Measurements from ENCODE around the gene ITGAD. TPM values are rescaled to one million over a fixed set of nuclear protein-coding genes. Genes with fewer than 3 reads are reported as not detected.

Gene ITGAD
- total RNA-seq, 1 experiment from 2014 or later: not detected

- H3K27ac Mint-ChIP-seq: no peak overlapping the region
- H3K4me1 Mint-ChIP-seq: no peaks in the 10 kb centered on the region
- no peaks in the 10 kb centered on the region; the same call in 1 of the 2 replicates for H3K36me3 Mint-ChIP-seq
- TF ChIP-seq SMAD3 (CRISPR knock-in tag; IDR thresholded peaks at IDR 0.05; ENCODE audit: borderline replicate concordance) (no peak), CREM (CRISPR knock-in tag; IDR thresholded peaks at IDR 0.05) (no peak), SP1 (CRISPR knock-in tag; conservative IDR thresholded peaks at IDR 0.05) (no peak), E2F5 (CRISPR knock-in tag; IDR thresholded peaks at IDR 0.05) (no peak), NFYB (CRISPR knock-in tag; conservative IDR thresholded peaks at IDR 0.05; ENCODE audit: low read depth) (no peak), EMX1 (CRISPR knock-in tag; IDR thresholded peaks at IDR 0.05) (no peak), FOXP1 (CRISPR knock-in tag; IDR thresholded peaks at IDR 0.05; ENCODE audit: borderline replicate concordance) (no peak), ZNF219 (CRISPR knock-in tag; IDR thresholded peaks at IDR 0.05; ENCODE audit: borderline replicate concordance) (no peak), USF2 (CRISPR knock-in tag; IDR thresholded peaks at IDR 0.05) (no peak), USF1 (CRISPR knock-in tag; IDR thresholded peaks at IDR 0.05) (no peak), GRHL2 (CRISPR knock-in tag; IDR thresholded peaks at IDR 0.05; ENCODE audit: insufficient replicate concordance, severe bottlenecking) (no peak), KAT7 (CRISPR knock-in tag; IDR thresholded peaks at IDR 0.05; ENCODE audit: borderline replicate concordance) (no peak), TCF7 (CRISPR knock-in tag; IDR thresholded peaks at IDR 0.05; ENCODE audit: low read depth) (no peak), FOXK1 (CRISPR knock-in tag; IDR thresholded peaks at IDR 0.05) (no peak), SMAD4 (CRISPR knock-in tag; IDR thresholded peaks at IDR 0.05) (no peak), HMGXB4 (CRISPR knock-in tag; IDR thresholded peaks at IDR 0.05) (no peak), AR (CRISPR knock-in tag; IDR thresholded peaks at IDR 0.05) (no peak), MLX (CRISPR knock-in tag; IDR thresholded peaks at IDR 0.05) (no peak)
- ChIA-PET POLR2A (no interaction called here), CTCF (no interaction called here)
- peaks cover 2% of the 10 kb centered on the region for H3K9me3 Mint-ChIP-seq
- DNase-seq (ENCODE audit: low spot score) (no peak), ATAC-seq (no peak)
- peaks cover 47% of the 10 kb centered on the region for H3K27me3 Mint-ChIP-seq (ENCODE audit: low read depth)
- no peak overlapping the region for H3K4me3 Mint-ChIP-seq
Measured at GRCh38 chr16:31423241-31423640, 30.1 kb downstream of the ITGAD start.

- ChIA-PET CTCF (no interaction called here), POLR2A (no interaction called here)
- DNase-seq (ENCODE audit: low spot score): no peak
- no peaks in the 10 kb centered on the region; the same call in 1 of the 2 replicates for H3K36me3 Mint-ChIP-seq
- no peak for ATAC-seq
- no peaks in the 10 kb centered on the region for H3K9me3 Mint-ChIP-seq
- H3K27ac Mint-ChIP-seq: no peak overlapping the region
- peaks cover 52% of the 10 kb centered on the region for H3K27me3 Mint-ChIP-seq (ENCODE audit: low read depth)
- no peak overlapping the region for H3K4me3 Mint-ChIP-seq
- H3K4me1 Mint-ChIP-seq: no peaks in the 10 kb centered on the region
- TF ChIP-seq ZMAT4 (CRISPR knock-in tag; IDR thresholded peaks at IDR 0.05) (no peak), CDX4 (CRISPR knock-in tag; IDR thresholded peaks at IDR 0.05; ENCODE audit: borderline replicate concordance) (no peak), MXD4 (CRISPR knock-in tag; IDR thresholded peaks at IDR 0.05; ENCODE audit: borderline replicate concordance) (no peak), PRDM15 (CRISPR knock-in tag; IDR thresholded peaks at IDR 0.05) (no peak), USF2 (CRISPR knock-in tag; IDR thresholded peaks at IDR 0.05) (no peak)
Measured at GRCh38 chr16:31423801-31424200, 30.7 kb downstream of the ITGAD start.
